Suprapubic skin (tissue), 4 donors: Measurements from ENCODE around the gene SUFU.

Source experiments
- EP300 ChIP-seq: sonication (generic); formaldehyde crosslinking; IDR thresholded peaks from one replicate; pipeline ENCODE4 v1.6.1; 2017; ENCODE audit warnings: antibody characterized with exemption
- POLR2AphosphoS5 ChIP-seq, 3 donors: sonication (generic); formaldehyde crosslinking; IDR thresholded peaks; one replicate each; pipeline ENCODE4 v1.6.1; 2017; ENCODE audit warnings: antibody characterized with exemption in 3 of 3

DNA sequence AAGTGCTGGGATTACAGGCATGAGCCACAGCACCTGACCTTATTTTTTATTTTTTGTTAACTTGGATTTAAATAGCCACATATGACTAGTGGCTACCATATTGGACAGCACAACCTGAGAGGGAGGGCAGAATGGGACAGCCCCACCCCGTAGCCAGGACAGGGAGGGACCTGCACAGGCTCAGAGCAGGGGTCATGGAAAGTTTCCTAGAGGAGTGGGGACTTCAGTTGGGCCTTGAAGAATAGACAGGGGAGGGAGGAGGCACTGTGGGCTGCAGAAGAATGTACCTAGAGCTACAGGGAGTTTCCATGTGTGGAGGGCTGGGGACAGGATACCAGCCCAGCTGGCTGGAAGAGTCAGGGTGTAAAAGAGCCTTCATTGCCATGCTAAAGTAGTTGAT, 149.3 kb downstream of the SUFU start:
- no peak for TF ChIP-seq POLR2AphosphoS5 (IDR thresholded peaks at IDR 0.05)
- no peak for TF ChIP-seq EP300
